IMR-90 (cell line): ENCODE measurements around the gene RYR2. TPM values are rescaled to one million over a fixed set of nuclear protein-coding genes. Genes with fewer than 3 reads are reported as not detected.

Experiments
- ATAC-seq: fragments of 200-7000 bp; cut with Tn5 transposase; 2 replicates; pipeline ENCODE4 v1.9.1; 2020; ENCODE audit warnings: low read depth, mild to moderate bottlenecking, moderate library complexity
- BruUV-seq: library from RNA; stranded (reverse); fragments of 400-500 nt; replicated peaks from 2 replicates; lab custom pipeline; 2021; lab: Mats Ljungman, UMichigan
- CTCF ChIA-PET: fragments of 300-600 bp; formaldehyde crosslinking; extraction: SDS; loops from one replicate; lab custom pipeline; 2021; ENCODE audit warnings: antibody characterized with exemption; lab: Yijun Ruan, JAX
- POLR2A ChIA-PET: fragments of 300-600 bp; sonication (Branson Sonifier 250); formaldehyde crosslinking; loops from one replicate; lab custom pipeline; 2022; ENCODE audit warnings: antibody characterized with exemption; ENCODE audit not compliant: unreplicated experiment; lab: Charles Lee
- DNase-seq: peaks from one replicate; pipeline ENCODE4 v3.0.0; 2013
- H2AFZ ChIP-seq: replicated peaks from 2 replicates; pipeline ENCODE3; 2013; ENCODE audit warnings: low read length, mild to moderate bottlenecking; ENCODE audit not compliant: poor library complexity
- H2AK5ac ChIP-seq: 2 replicates; pipeline ENCODE4 v1.6.1; 2013; ENCODE audit warnings: low read depth, low read length, inconsistent platforms
- H2AK9ac ChIP-seq: replicated peaks from 2 replicates; pipeline ENCODE3; 2013; ENCODE audit warnings: mild to moderate bottlenecking, low read depth, low read length, moderate library complexity; ENCODE audit not compliant: poor library complexity
- H2BK120ac ChIP-seq: 2 replicates; pipeline ENCODE4 v1.6.1; 2013; ENCODE audit warnings: low read depth, low read length, inconsistent platforms
- H2BK15ac ChIP-seq: 3 replicates; pipeline ENCODE4 v1.6.1; 2013; ENCODE audit warnings: low read depth, low read length, inconsistent platforms
- H2BK20ac ChIP-seq: 2 replicates; pipeline ENCODE4 v1.6.1; 2013; ENCODE audit warnings: low read depth, mild to moderate bottlenecking, inconsistent platforms, low read length, moderate library complexity
- H2BK5ac ChIP-seq: 2 replicates; pipeline ENCODE4 v1.6.1; 2013; ENCODE audit warnings: mild to moderate bottlenecking, low read depth, low read length, inconsistent platforms; ENCODE audit not compliant: poor library complexity, severe bottlenecking
- H3K14ac ChIP-seq: replicated peaks from 2 replicates; pipeline ENCODE4 v1.6.1; 2013; ENCODE audit warnings: low read depth, low read length, inconsistent platforms
- H3K18ac ChIP-seq: 2 replicates; pipeline ENCODE4 v1.6.1; 2013; ENCODE audit warnings: low read depth, low read length, control low read depth
- H3K23ac ChIP-seq: 2 replicates; pipeline ENCODE4 v1.6.1; 2013; ENCODE audit warnings: low read depth, low read length, inconsistent platforms
- H3K27ac ChIP-seq: 2 replicates; pipeline ENCODE4 v1.5.1; 2013; ENCODE audit warnings: mild to moderate bottlenecking, control low read depth, low read length; ENCODE audit not compliant: insufficient read depth
- H3K27me3 ChIP-seq: 2 replicates; pipeline ENCODE4 v1.6.1; 2013; ENCODE audit warnings: low read length; ENCODE audit not compliant: control insufficient read depth, insufficient read depth
- H3K36me3 ChIP-seq: 2 replicates; pipeline ENCODE4 v1.6.1; 2013; ENCODE audit warnings: low read length, mixed read lengths; ENCODE audit not compliant: control insufficient read depth, insufficient read depth
- H3K4ac ChIP-seq: 2 replicates; pipeline ENCODE4 v1.6.1; 2013; ENCODE audit warnings: low read depth, low read length, inconsistent platforms
- H3K4me1 ChIP-seq: 2 replicates; pipeline ENCODE4 v1.6.1; 2013; ENCODE audit warnings: low read length, mixed read lengths; ENCODE audit not compliant: control insufficient read depth, insufficient read depth
- H3K4me2 ChIP-seq: 2 replicates; pipeline ENCODE4 v1.6.1; 2013; ENCODE audit warnings: low read depth, mild to moderate bottlenecking, control low read depth, low read length, moderate library complexity
- H3K4me3 ChIP-seq: 2 replicates; pipeline ENCODE4 v1.5.1; 2013; ENCODE audit warnings: low read depth, mild to moderate bottlenecking, control low read depth, low read length, moderate library complexity; ENCODE audit not compliant: insufficient read depth
- H3K56ac ChIP-seq: 2 replicates; pipeline ENCODE4 v1.6.1; 2013; ENCODE audit warnings: low read length, inconsistent platforms; ENCODE audit not compliant: insufficient read depth; ENCODE audit errors: extremely low read depth
- H3K79me1 ChIP-seq, 2 experiments: 2 replicates each; pipeline ENCODE4 v1.6.1; 2013; ENCODE audit warnings: low read length in 2 of 2, inconsistent platforms in 1 of 2, low read depth in 1 of 2
- H3K9ac ChIP-seq: 2 replicates; pipeline ENCODE4 v1.6.1; 2013; ENCODE audit warnings: low read depth, low read length, control low read depth
- H3K9me1 ChIP-seq: 2 replicates; pipeline ENCODE4 v1.6.1; 2013; ENCODE audit warnings: low read length, inconsistent platforms; ENCODE audit not compliant: insufficient read depth
- H3K9me3 ChIP-seq: 2 replicates; pipeline ENCODE4 v1.6.1; 2013; ENCODE audit warnings: low read length; ENCODE audit not compliant: control insufficient read depth, insufficient read depth
- H4K20me1 ChIP-seq: 2 replicates; pipeline ENCODE4 v1.6.1; 2013; ENCODE audit warnings: low read length, inconsistent platforms; ENCODE audit not compliant: insufficient read depth
- H4K5ac ChIP-seq: 2 replicates; pipeline ENCODE4 v1.6.1; 2013; ENCODE audit warnings: mild to moderate bottlenecking, low read depth, low read length, control low read depth
- H4K8ac ChIP-seq, 2 experiments: 2 replicates each; pipeline ENCODE4 v1.6.1; 2013; ENCODE audit warnings: low read depth in 2 of 2, low read length in 2 of 2, control low read depth in 1 of 2, inconsistent platforms in 1 of 2
- H4K91ac ChIP-seq: 2 replicates; pipeline ENCODE4 v1.6.1; 2013; ENCODE audit warnings: low read depth, low read length, inconsistent platforms; ENCODE audit not compliant: insufficient read depth
- BHLHE40 ChIP-seq: fragments of 150-350 bp; IDR thresholded peaks from 2 replicates; pipeline ENCODE4 v1.6.1; 2016; ENCODE audit warnings: mild to moderate bottlenecking, low read depth, low read length
- CEBPB ChIP-seq: IDR thresholded peaks from 2 replicates; pipeline ENCODE4 v1.6.1; 2012; ENCODE audit warnings: low read depth, low read length, improper control_type of control experiment
- CHD1 ChIP-seq: IDR thresholded peaks from 2 replicates; pipeline ENCODE4 v1.6.1; 2012; ENCODE audit warnings: low read depth, low read length, improper control_type of control experiment
- CTCF ChIP-seq: conservative IDR thresholded peaks from 2 replicates; pipeline ENCODE4 v1.5.1; 2012; ENCODE audit warnings: mild to moderate bottlenecking, low read depth, low read length, improper control_type of control experiment
- ELK1 ChIP-seq: fragments of 150-350 bp; IDR thresholded peaks from 2 replicates; pipeline ENCODE4 v1.6.1; 2016; ENCODE audit warnings: low read depth, mild to moderate bottlenecking, low read length, moderate library complexity, borderline replicate concordance
- MAFK ChIP-seq: IDR thresholded peaks from 2 replicates; pipeline ENCODE4 v1.6.1; 2012; ENCODE audit warnings: low read depth, low read length, improper control_type of control experiment
- MAZ ChIP-seq: IDR thresholded peaks from 2 replicates; pipeline ENCODE4 v1.6.1; 2012; ENCODE audit warnings: low read depth, mild to moderate bottlenecking, low read length, improper control_type of control experiment, moderate library complexity, borderline replicate concordance
- NFE2L2 ChIP-seq: fragments of 150-350 bp; IDR thresholded peaks from 2 replicates; pipeline ENCODE4 v1.6.1; 2016; ENCODE audit warnings: low read depth, mild to moderate bottlenecking, low read length
- POLR2A ChIP-seq: IDR thresholded peaks from 2 replicates; pipeline ENCODE4 v1.6.1; 2012; ENCODE audit warnings: mild to moderate bottlenecking, low read depth, low read length
- RAD21 ChIP-seq: IDR thresholded peaks from 2 replicates; pipeline ENCODE4 v1.6.1; 2012; ENCODE audit warnings: low read length, improper control_type of control experiment
- RCOR1 ChIP-seq: IDR thresholded peaks from 2 replicates; pipeline ENCODE4 v1.6.1; 2012; ENCODE audit warnings: mild to moderate bottlenecking, low read length, improper control_type of control experiment; ENCODE audit not compliant: insufficient replicate concordance
- RFX5 ChIP-seq: IDR thresholded peaks from 2 replicates; pipeline ENCODE4 v1.8.0; 2012; ENCODE audit warnings: low read depth, mild to moderate bottlenecking, low read length, moderate library complexity
- SMC3 ChIP-seq: fragments of 150-350 bp; IDR thresholded peaks from 2 replicates; pipeline ENCODE4 v1.6.1; 2016; ENCODE audit warnings: low read depth, mild to moderate bottlenecking, antibody characterized with exemption, low read length, moderate library complexity
- USF2 ChIP-seq: fragments of 150-350 bp; IDR thresholded peaks from 2 replicates; pipeline ENCODE4 v1.6.1; 2017; ENCODE audit warnings: mild to moderate bottlenecking, antibody characterized with exemption, low read length, low read depth
- WGBS, 2 experiments: methylation state at CpG; one replicate each; pipeline versions ENCODE4 v1.1.5 to v1.1.7; 2013; ENCODE audit warnings: missing lambda C conversion rate in 2 of 2; ENCODE audit not compliant: insufficient read length in 1 of 2; ENCODE audit errors: extremely low coverage in 2 of 2; 5-methylcytosine and 5-hydroxymethylcytosine counted together
- dilution Hi-C: fragments of 300-500 bp; cut with HindIII; formaldehyde crosslinking; loops from one replicate; pipeline ENCODE4 v1.14.3; 2018; ENCODE audit warnings: low sequenced_read_pairs; ENCODE audit not compliant: unreplicated experiment
- in situ Hi-C: fragments of 300-500 bp; cut with MboI; formaldehyde crosslinking; loops from 3 replicates; pipeline ENCODE4 v1.14.3; 2019; ENCODE audit warnings: low sequenced_read_pairs, inconsistent platforms, mixed read lengths
- intact Hi-C: fragments of 100-400 bp; cut with micrococcal nuclease; formaldehyde crosslinking; loops from 2 replicates; pipeline ENCODE4 v1.10.0; 2022
- polyA plus RNA-seq, 3 experiments: library from polyadenylated mRNA; depleted of rRNA; stranded (reverse); fragments of >200 nt; gene quantifications; 2 replicates each; pipeline ENCODE4 v1.2.3, GENCODE V29; 2012; ENCODE audit warnings: low replicate concordance in 1 of 3
- total RNA-seq: library from RNA; depleted of rRNA; stranded (reverse); fragments of >200 nt; gene quantifications from 2 replicates; pipeline ENCODE4 v1.2.3, GENCODE V29; 2012

The RYR2 gene
- total and polyA plus RNA-seq, 2 of the 4 experiments (the other 2 are of a cell fraction), result not detected

- Histone ChIP-seq H3K4ac (no peak overlapping the region), H3K14ac (no peak overlapping the region), H2AK9ac (peak overlapping the region; percentile 37), H4K5ac (no peak overlapping the region), H4K20me1 (no peaks in the 10 kb centered on the region), H3K9me3 (peaks cover 10% of the 10 kb centered on the region), H3K56ac (no peak overlapping the region), H3K9me1 (no peaks in the 10 kb centered on the region), H4K8ac (no peak overlapping the region), H3K9ac (no peak overlapping the region), H3K27ac (no peak overlapping the region), H2BK5ac (no peak overlapping the region), H2BK15ac (no peak overlapping the region), H3K23ac (no peak overlapping the region), H4K91ac (no peak overlapping the region), H3K27me3 (no peaks in the 10 kb centered on the region), H3K36me3 (no peaks in the 10 kb centered on the region), H3K4me2 (no peak overlapping the region), H2AK5ac (no peak overlapping the region), H2AFZ (no peak overlapping the region), H2BK120ac (no peak overlapping the region), H3K4me3 (no peak overlapping the region), H3K18ac (no peak overlapping the region), H3K79me1 (no peaks in the 10 kb centered on the region), H3K4me1 (no peaks in the 10 kb centered on the region), H2BK20ac (no peak overlapping the region)
- dilution Hi-C loops (no loop called here), in situ Hi-C loops (no loop called here), intact Hi-C loops (no loop called here)
- CTCF ChIA-PET, result no interaction called here
- no peak for DNase-seq
- BruUV-seq, result no TSS peak
- no CpG with 5 or more reads among the region's 6 CpGs for WGBS, 2 experiments
- no peak for ATAC-seq
- TF ChIP-seq ELK1 (no peak), RAD21 (no peak), CHD1 (no peak), USF2 (no peak), MAZ (no peak), CTCF (no peak), SMC3 (no peak), RFX5 (no peak), CEBPB (no peak), RCOR1 (no peak), NFE2L2 (no peak), BHLHE40 (no peak), MAFK (no peak), POLR2A (no peak)
- POLR2A ChIA-PET, result no interaction called here
Measured at GRCh38 chr1:237119091-237119490, 77.1 kb downstream of the RYR2 start.
